Hepatocyte (in vitro differentiated cells): ENCODE results near the gene PHACTR1. TPM values are rescaled to one million over a fixed set of nuclear protein-coding genes. Genes with fewer than 3 reads are reported as not detected.

ENCODE experiments used
- DNase-seq: peaks from one replicate; pipeline ENCODE4 v3.0.0-alpha.2; 2016; ENCODE audit warnings: low spot score
- H2AFZ ChIP-seq: fragments of 200-600 bp; sonication (generic); 2 replicates; pipeline ENCODE4 v1.6.0; 2016; ENCODE audit warnings: antibody characterized with exemption, mild to moderate bottlenecking
- H3K27ac ChIP-seq: fragments of 200-600 bp; sonication (generic); 2 replicates; pipeline ENCODE4 v1.5.1; 2016; ENCODE audit warnings: mild to moderate bottlenecking
- H3K27me3 ChIP-seq: fragments of 200-600 bp; sonication (generic); 2 replicates; pipeline ENCODE4 v1.6.1; 2016
- H3K36me3 ChIP-seq: fragments of 200-600 bp; sonication (generic); replicated peaks from 2 replicates; pipeline ENCODE4 v1.5.1; 2016; ENCODE audit warnings: low read depth; ENCODE audit not compliant: insufficient read depth
- H3K4me1 ChIP-seq: fragments of 200-600 bp; sonication (generic); 2 replicates; pipeline ENCODE4 v1.5.1; 2016; ENCODE audit warnings: mild to moderate bottlenecking, moderate library complexity; ENCODE audit not compliant: insufficient read depth
- H3K4me2 ChIP-seq: fragments of 200-600 bp; sonication (generic); 2 replicates; pipeline ENCODE4 v1.6.0; 2016
- H3K4me3 ChIP-seq: fragments of 200-600 bp; sonication (generic); 2 replicates; pipeline ENCODE4 v1.5.1; 2016; ENCODE audit warnings: mild to moderate bottlenecking
- H3K79me2 ChIP-seq: fragments of 200-600 bp; sonication (generic); 2 replicates; pipeline ENCODE4 v1.6.0; 2017; ENCODE audit warnings: mild to moderate bottlenecking
- H3K9me2 ChIP-seq: fragments of 200-600 bp; sonication (generic); replicated peaks from 2 replicates; pipeline ENCODE4 v1.6.0; 2017; ENCODE audit warnings: mild to moderate bottlenecking; ENCODE audit not compliant: insufficient read depth
- H3K9me3 ChIP-seq: fragments of 200-600 bp; sonication (generic); 2 replicates; pipeline ENCODE4 v1.5.1; 2016; ENCODE audit warnings: low read depth, mild to moderate bottlenecking
- H4K20me1 ChIP-seq: fragments of 200-600 bp; sonication (generic); 2 replicates; pipeline ENCODE4 v1.6.0; 2016; ENCODE audit warnings: mild to moderate bottlenecking; ENCODE audit not compliant: insufficient read depth, poor library complexity, severe bottlenecking
- EZH2 ChIP-seq: fragments of 200-600 bp; sonication (generic); IDR thresholded peaks from 2 replicates; pipeline ENCODE4 v1.6.1; 2016; ENCODE audit warnings: antibody characterized with exemption, mild to moderate bottlenecking, borderline replicate concordance
- EZH2phosphoT487 ChIP-seq: fragments of 200-600 bp; sonication (generic); IDR thresholded peaks from one replicate; pipeline ENCODE4 v1.6.1; 2018; ENCODE audit warnings: antibody characterized with exemption, mild to moderate bottlenecking, low read depth, moderate library complexity; ENCODE audit not compliant: unreplicated experiment, severe bottlenecking
- WGBS: methylation state at CpG from one replicate; pipeline ENCODE4 v1.1.6; 2016; ENCODE audit warnings: low lambda C conversion rate; ENCODE audit errors: missing lambda C conversion rate; 5-methylcytosine and 5-hydroxymethylcytosine counted together
- polyA plus RNA-seq: library from polyadenylated mRNA; unstranded; fragments of >200 nt; fragmentation: Nextera tagmentation; extraction: Ambion mirVana; gene quantifications from 2 replicates; pipeline ENCODE4 v1.2.1, GENCODE V29; 2016
- total RNA-seq: library from RNA; depleted of rRNA; stranded (reverse); fragments of >200 nt; gene quantifications from 2 replicates; pipeline ENCODE4 v1.2.3, GENCODE V29; 2014
- TF ChIP-seq, protein P1 (sequence below): fragments of 200-600 bp; sonication (generic); IDR thresholded peaks from 2 replicates; pipeline ENCODE4 v1.5.1; 2016; ENCODE audit warnings: antibody characterized with exemption, mild to moderate bottlenecking; ENCODE audit not compliant: poor library complexity

The PHACTR1 gene
- total and polyA plus RNA-seq, 2 experiments from 2014 or later, result 3.0 to 4.3 TPM

- WGBS, result 86% methylated on average over 1 of the region's 1 CpG
- H3K9me3 ChIP-seq, result no peaks in the 10 kb centered on the region
- H2AFZ ChIP-seq, result no peak overlapping the region
- no peaks in the 10 kb centered on the region for H3K27me3 ChIP-seq
- no peak overlapping the region for H3K4me3 ChIP-seq
- H3K79me2 ChIP-seq, result no peaks in the 10 kb centered on the region
- H4K20me1 ChIP-seq, result no peaks in the 10 kb centered on the region
- no peaks in the 10 kb centered on the region for H3K9me2 ChIP-seq
- DNase-seq, result no peak
- TF ChIP-seq, protein P1, sequence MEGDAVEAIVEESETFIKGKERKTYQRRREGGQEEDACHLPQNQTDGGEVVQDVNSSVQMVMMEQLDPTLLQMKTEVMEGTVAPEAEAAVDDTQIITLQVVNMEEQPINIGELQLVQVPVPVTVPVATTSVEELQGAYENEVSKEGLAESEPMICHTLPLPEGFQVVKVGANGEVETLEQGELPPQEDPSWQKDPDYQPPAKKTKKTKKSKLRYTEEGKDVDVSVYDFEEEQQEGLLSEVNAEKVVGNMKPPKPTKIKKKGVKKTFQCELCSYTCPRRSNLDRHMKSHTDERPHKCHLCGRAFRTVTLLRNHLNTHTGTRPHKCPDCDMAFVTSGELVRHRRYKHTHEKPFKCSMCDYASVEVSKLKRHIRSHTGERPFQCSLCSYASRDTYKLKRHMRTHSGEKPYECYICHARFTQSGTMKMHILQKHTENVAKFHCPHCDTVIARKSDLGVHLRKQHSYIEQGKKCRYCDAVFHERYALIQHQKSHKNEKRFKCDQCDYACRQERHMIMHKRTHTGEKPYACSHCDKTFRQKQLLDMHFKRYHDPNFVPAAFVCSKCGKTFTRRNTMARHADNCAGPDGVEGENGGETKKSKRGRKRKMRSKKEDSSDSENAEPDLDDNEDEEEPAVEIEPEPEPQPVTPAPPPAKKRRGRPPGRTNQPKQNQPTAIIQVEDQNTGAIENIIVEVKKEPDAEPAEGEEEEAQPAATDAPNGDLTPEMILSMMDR, result no peak
- TF ChIP-seq EZH2, result no peak
- TF ChIP-seq EZH2phosphoT487, result no peak
- no peak overlapping the region for H3K27ac ChIP-seq
- no peak overlapping the region for H3K4me2 ChIP-seq
- H3K36me3 ChIP-seq, result no peaks in the 10 kb centered on the region
- H3K4me1 ChIP-seq, result no peaks in the 10 kb centered on the region
Observed at GRCh38 chr6:13097454-13097853, 380.9 kb downstream of the PHACTR1 start.

DNA sequence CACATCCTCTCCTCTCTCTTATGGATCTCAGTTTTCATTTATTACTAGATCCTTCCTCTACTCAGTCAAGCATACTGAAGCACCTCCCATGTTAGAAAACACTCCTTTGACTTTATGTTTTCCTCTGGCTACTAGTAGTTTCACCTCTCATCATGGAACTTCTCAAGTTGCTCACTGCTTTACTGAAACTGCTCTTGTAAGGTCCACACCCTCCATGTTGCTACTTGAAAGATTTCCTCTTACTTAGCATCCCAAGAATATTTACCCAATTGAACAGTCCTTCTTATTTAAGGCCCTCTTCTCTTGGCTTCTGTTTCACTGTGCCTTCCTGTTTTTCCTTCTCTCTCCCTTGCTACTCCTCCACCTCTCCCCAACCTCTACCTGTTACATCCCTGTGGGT lies 381.4 kb downstream of the PHACTR1 start:
- no peak overlapping the region for H2AFZ ChIP-seq
- no peak for DNase-seq
- no peaks in the 10 kb centered on the region for H3K36me3 ChIP-seq
- TF ChIP-seq EZH2 (no peak), EZH2phosphoT487 (no peak)
- TF ChIP-seq, protein P1, result no peak
- no peaks in the 10 kb centered on the region for H4K20me1 ChIP-seq
- no peaks in the 10 kb centered on the region for H3K79me2 ChIP-seq
- no peaks in the 10 kb centered on the region for H3K4me1 ChIP-seq
- H3K27ac ChIP-seq, result no peak overlapping the region
- H3K27me3 ChIP-seq, result peaks cover 4% of the 10 kb centered on the region
- H3K4me3 ChIP-seq, result no peak overlapping the region
- no peaks in the 10 kb centered on the region for H3K9me2 ChIP-seq
- no peak overlapping the region for H3K4me2 ChIP-seq
- no peaks in the 10 kb centered on the region for H3K9me3 ChIP-seq

GRCh38 chr6:13098793-13099570 lies 382.4 kb downstream of the PHACTR1 start:
- Histone ChIP-seq H2AFZ (no peak overlapping the region), H3K27me3 (peaks cover 4% of the 10 kb centered on the region), H3K4me1 (no peaks in the 10 kb centered on the region), H4K20me1 (no peaks in the 10 kb centered on the region), H3K4me2 (no peak overlapping the region), H3K9me2 (no peaks in the 10 kb centered on the region), H3K36me3 (no peaks in the 10 kb centered on the region), H3K79me2 (no peaks in the 10 kb centered on the region), H3K9me3 (no peaks in the 10 kb centered on the region), H3K4me3 (no peak overlapping the region), H3K27ac (no peak overlapping the region)
- 92% methylated on average over 5 of the region's 5 CpGs for WGBS
- TF ChIP-seq, protein P1, result no peak
- TF ChIP-seq EZH2 (no peak), EZH2phosphoT487 (no peak)
- DNase-seq, result no peak
